T-helper 1 cell treated with Interleukin-12 subunit alpha and Interleukin-12 subunit beta and Interleukin-4 antibody, amounts not matched to agents 30 μg/mL and 1 μg/mL, for 36 hours (primary cell): ENCODE results near the gene JUP.

Source experiments
- H3K27ac Mint-ChIP-seq: one replicate; pipeline ENCODE4 v1.8.0; 2021; ENCODE audit warnings: mild to moderate bottlenecking, mixed read lengths
- H3K27me3 Mint-ChIP-seq: one replicate; pipeline ENCODE4 v1.8.0; 2021; ENCODE audit warnings: low read depth, mixed read lengths
- H3K36me3 Mint-ChIP-seq: one replicate; pipeline ENCODE4 v1.8.0; 2021; ENCODE audit warnings: low read depth, mixed read lengths
- H3K4me1 Mint-ChIP-seq: one replicate; pipeline ENCODE4 v1.8.0; 2021; ENCODE audit warnings: low read depth, mixed read lengths
- H3K4me3 Mint-ChIP-seq: one replicate; pipeline ENCODE4 v1.8.0; 2021; ENCODE audit warnings: mild to moderate bottlenecking, moderate library complexity, mixed read lengths
- H3K9me3 Mint-ChIP-seq: one replicate; pipeline ENCODE4 v1.8.0; 2021; ENCODE audit warnings: mixed read lengths

Gene JUP

DNA sequence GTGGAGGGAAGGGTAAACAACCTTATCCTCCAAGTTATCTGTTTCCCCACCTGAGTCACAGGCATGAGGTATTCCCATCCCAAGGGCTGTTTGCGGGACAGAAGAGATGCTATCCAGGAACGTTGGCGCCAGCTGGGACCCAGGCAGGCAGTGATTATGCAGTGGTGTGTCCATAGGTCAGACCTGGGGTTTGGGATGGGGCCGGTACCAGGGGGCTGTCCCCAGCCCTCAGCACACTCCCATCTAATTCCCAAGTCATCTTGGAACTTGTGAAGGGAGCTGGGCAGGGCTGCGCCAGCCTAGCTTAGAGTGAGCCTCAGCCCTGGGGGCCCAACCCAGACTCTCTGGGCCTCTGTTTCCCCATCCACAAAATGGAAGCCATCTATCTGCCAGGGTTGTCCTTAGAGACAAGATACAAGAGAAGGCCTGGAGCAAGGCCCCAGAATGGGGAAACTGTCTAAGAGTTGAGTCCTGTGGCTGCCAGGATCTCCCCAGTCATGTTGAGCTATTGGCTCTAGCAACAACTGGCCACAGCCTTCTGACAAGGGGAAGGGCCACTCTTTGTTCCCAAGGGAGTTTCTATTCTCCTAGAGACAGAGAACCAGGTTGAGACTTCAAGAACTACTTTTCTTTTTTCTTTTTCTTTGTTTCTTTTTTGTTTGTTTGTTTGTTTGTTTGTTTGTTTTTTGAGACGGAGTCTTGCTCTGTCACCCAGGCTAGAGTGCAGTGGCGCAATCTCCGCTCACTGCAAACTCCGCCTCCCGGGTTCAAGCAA lies 9.8 kb upstream of the JUP start:
- H3K4me1 Mint-ChIP-seq, result peaks cover 2% of the 10 kb centered on the region
- no peaks in the 10 kb centered on the region for H3K27me3 Mint-ChIP-seq
- no peak overlapping the region for H3K27ac Mint-ChIP-seq
- no peaks in the 10 kb centered on the region for H3K9me3 Mint-ChIP-seq
- H3K4me3 Mint-ChIP-seq, result no peak overlapping the region
- H3K36me3 Mint-ChIP-seq, result no peaks in the 10 kb centered on the region

DNA sequence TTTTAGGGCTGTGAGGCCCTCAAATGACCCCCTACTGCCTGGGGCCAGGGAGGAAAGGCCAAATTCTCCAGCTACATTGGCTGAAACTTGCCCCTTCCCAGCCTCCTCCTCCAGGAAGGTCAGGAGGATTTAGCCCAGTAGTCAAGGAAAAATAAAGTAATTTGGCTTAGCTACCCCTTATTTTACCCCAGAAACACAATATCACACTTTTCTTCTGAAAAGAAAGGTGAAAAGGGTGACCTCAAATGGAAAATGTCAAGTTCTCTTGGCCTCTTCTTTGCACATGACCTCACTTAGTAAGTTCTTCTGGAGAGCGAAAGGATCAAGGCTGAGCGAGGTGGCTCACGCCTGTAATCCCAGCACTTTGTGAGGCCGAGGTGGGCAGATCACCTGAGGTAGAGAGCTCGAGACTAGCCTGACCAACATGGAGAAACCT lies 8.0 kb upstream of the JUP start:
- Mint-ChIP-seq H3K4me1 (peaks cover 2% of the 10 kb centered on the region), H3K9me3 (no peaks in the 10 kb centered on the region), H3K27me3 (peaks cover 4% of the 10 kb centered on the region), H3K4me3 (no peak overlapping the region), H3K36me3 (no peaks in the 10 kb centered on the region), H3K27ac (no peak overlapping the region)

DNA sequence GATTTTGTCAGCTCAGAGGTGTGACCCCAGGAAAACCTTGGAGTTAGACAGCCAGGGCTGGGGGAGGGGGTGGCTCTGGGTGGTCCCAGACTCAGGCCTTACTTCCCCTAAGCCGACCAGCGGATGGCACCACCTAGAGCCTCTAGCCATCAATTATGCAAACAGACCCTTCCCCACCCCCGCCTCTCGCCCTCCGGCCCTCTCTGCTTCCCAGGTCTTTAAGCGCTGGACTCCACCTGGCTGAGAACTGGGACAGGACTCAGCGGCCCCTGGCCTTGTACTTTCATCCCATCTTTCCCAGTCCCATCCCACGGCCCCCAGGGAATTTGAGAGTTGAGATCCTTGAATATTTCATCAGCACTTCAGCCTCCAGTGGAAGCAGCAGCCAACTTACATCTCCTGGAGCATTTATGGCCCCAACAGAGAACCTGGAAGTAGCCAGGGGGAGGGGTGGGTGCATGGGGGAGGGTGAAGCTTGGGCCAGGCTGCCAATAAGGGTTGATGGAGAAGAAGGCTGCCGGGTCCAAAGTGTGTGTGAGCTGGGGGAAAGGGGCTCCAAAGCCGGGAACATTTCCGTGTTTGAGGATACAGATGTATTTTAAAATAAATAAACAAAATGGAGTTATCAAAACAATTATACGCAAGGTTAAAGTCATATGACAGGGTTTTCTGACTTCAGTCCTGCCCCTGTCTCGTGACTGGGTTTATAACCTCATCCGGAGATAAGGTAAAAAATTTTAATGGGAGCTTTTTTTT lies 7.5 kb upstream of the JUP start:
- H3K36me3 Mint-ChIP-seq, result no peaks in the 10 kb centered on the region
- peaks cover 7% of the 10 kb centered on the region for H3K27me3 Mint-ChIP-seq
- H3K9me3 Mint-ChIP-seq, result no peaks in the 10 kb centered on the region
- peaks cover 2% of the 10 kb centered on the region for H3K4me1 Mint-ChIP-seq
- H3K27ac Mint-ChIP-seq, result no peak overlapping the region
- H3K4me3 Mint-ChIP-seq, result no peak overlapping the region

DNA sequence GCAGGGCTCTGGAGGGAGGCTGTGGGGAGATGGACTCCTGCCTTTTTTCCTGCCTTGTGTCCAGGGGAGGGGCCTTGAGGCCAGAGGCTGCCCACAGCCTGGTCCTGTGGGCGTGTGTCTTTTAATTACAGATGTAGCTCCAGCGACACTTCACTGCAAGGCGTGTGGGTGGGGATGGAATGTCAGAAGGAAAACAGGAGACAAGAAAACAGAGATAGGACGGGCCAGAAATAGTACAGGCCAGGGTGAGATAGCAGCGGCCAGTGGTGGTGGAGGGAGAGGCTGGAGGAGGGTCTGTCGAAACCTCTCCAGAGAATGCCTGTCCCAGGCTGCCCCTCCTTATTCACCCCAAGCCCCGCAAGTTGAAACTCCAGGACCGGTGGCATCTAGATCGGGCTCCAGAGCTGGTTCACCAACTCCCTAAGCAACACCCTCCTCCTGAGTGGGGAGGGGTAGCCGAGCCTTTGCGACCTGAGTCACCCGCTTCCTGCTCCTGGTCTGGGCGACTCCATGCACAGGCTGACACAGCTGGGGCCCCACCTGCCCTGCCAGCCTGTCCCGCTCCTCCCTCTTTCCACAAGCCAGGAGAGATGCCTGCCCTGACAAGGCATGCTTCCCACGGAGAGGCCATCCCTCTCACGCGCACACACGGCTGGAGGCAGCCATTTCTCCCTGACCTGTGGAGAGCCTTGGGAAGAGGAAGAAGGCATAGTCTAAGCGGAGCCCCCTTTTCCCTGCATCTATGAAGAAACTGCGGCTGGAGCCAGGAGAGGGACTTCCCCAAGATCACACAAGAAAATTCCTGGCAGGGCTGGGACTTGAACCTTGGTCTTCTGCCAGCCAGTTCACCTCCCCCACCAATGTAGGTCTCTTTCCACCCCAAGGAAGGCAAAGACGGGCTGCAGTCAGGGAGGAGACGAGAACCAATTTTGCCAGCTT lies 6.6 kb upstream of the JUP start:
- peaks cover 12% of the 10 kb centered on the region for H3K27me3 Mint-ChIP-seq
- H3K27ac Mint-ChIP-seq, result no peak overlapping the region
- H3K36me3 Mint-ChIP-seq, result no peaks in the 10 kb centered on the region
- no peak overlapping the region for H3K4me3 Mint-ChIP-seq
- peaks cover 5% of the 10 kb centered on the region for H3K4me1 Mint-ChIP-seq
- no peaks in the 10 kb centered on the region for H3K9me3 Mint-ChIP-seq

DNA sequence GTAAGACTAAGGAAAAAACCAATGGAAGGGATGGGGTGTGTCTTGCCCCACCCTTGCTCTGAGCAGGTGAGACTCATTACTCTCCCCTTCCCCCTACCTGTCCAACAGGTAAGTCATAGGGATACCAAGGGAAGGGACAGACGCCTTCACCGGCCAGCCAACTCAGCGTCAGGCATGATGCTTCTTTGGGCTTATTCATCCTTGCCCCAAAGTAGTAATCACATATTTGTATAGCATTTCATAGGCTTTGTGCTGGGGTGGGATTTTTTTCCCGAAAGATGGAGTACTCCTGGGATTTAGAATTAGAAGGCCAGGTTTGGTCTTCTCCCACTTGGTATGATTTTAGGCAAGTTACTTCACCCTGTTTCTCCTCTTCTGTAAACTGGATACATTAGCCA lies 509 bp upstream of the JUP start:
- Mint-ChIP-seq H3K4me1 (peaks cover 14% of the 10 kb centered on the region), H3K27ac (peak overlapping the region; percentile 49), H3K36me3 (no peaks in the 10 kb centered on the region), H3K27me3 (peaks cover 44% of the 10 kb centered on the region), H3K9me3 (no peaks in the 10 kb centered on the region), H3K4me3 (peak overlapping the region; percentile 53)

DNA sequence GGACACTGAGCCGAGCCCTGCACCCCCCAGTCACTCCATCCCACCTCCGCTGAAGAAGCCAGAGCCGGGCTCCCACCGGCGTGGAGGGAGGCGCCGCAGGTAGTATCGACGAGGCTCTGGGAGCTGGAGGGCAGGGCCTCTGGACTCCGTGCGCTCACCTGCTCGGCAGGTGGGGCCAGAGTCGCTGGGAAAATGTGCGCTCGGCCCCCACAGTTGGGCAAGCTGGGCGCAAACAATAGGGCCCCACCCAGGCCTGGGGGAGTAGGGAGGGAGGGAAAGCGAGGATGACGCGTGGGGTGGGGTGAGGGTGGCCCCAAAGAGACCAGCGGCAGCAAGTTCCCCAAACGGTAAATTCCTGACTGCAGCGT lies 668 bp downstream of the JUP start:
- Mint-ChIP-seq H3K27me3 (peaks cover 44% of the 10 kb centered on the region), H3K4me3 (peak overlapping the region; percentile 34)

DNA sequence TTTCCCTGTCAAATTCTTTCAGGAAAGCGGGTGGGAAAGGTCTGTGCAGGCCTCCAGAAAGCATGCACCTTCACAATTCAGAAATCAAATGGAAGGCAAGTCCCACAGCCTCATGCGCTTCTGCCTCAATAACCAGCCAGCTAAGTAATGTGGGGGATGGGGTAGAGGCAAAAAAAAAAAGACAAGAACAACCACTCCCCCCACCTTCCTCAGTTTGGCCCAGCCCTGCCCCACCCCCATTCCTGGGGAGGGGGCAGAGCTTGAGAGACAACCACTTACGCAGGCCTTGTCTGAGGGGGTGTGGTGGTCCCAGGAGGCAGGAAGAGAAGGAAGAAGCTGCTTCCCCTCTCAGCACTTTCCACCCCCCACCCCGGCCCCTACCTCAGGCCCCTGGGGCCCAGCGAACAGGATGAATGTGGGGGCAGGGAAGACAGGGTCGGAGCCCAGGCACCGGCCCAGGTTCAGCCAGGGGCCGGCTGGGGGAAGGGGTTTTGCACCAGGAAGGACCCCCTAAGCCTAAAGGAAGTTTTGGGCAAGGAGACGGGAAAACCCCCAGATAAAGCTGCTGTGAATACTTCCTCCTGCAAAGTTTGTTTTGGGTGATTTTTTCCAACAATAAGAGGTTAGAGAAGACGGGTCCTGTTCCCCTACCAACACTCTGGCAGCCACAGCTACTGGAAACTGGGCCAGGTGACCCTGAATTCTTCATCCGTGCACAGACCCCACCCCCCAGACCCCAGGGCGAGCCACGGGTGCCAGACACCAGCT lies 1.2 kb downstream of the JUP start:
- Mint-ChIP-seq H3K4me1 (peaks cover 14% of the 10 kb centered on the region), H3K4me3 (peak overlapping the region; percentile 34), H3K9me3 (no peaks in the 10 kb centered on the region), H3K27me3 (peaks cover 43% of the 10 kb centered on the region), H3K27ac (no peak overlapping the region), H3K36me3 (no peaks in the 10 kb centered on the region)

More for the DNA sequence above, 668 bp downstream of the JUP start:
- no peak overlapping the region for H3K27ac Mint-ChIP-seq
- H3K9me3 Mint-ChIP-seq, result no peaks in the 10 kb centered on the region
- H3K36me3 Mint-ChIP-seq, result no peaks in the 10 kb centered on the region
- H3K4me1 Mint-ChIP-seq, result peaks cover 14% of the 10 kb centered on the region

DNA sequence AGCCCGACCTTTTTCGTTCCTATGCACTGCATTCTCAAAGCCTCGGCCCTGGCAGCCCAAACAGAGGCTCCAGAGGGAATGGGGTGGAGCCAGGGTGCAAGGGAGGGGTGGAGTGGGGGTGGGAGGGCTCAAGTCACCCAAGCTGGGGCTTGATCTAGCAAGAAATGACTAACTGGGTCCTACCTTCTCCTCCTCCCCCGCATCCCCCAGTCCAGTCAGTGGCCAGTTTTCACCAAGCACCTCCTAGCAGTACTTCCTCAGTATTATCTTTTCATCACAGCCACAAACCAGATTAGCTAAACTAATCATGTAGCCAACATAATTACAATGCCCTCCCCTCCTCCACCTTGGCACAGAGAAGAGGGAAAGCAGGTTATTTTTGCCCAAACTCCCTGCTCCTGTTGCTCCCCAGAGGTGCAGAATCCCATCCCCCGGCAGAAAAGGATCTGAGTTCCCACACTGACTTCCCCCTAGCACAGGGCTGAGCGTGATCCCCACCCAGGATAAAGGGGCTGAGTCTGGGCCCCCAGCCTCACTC lies 2.2 kb downstream of the JUP start:
- H3K4me3 Mint-ChIP-seq, result no peak overlapping the region
- peaks cover 43% of the 10 kb centered on the region for H3K27me3 Mint-ChIP-seq
- peaks cover 14% of the 10 kb centered on the region for H3K4me1 Mint-ChIP-seq
- no peaks in the 10 kb centered on the region for H3K9me3 Mint-ChIP-seq
- no peak overlapping the region for H3K27ac Mint-ChIP-seq
- H3K36me3 Mint-ChIP-seq, result no peaks in the 10 kb centered on the region

DNA sequence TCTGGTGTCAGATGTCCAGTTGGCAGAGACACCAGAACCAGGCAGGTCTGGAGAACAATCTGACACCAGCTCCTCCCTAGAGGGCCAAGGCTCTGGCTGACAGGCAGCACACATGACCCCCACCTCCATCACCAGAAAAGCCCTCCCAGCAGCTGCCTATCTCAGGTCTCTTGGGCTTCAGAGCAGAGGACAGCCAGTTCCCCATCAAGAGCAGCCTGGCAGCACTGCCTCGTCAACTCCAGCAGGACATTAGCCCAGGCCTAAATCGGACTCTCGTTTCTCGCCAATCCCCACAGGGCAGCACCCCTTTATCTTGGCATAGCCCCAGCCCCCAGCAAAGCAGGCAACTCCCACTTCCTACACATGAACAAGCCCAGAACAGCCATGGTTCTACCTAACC lies 4.4 kb downstream of the JUP start:
- H3K4me3 Mint-ChIP-seq, result no peak overlapping the region
- H3K27me3 Mint-ChIP-seq, result peaks cover 30% of the 10 kb centered on the region
- H3K4me1 Mint-ChIP-seq, result peaks cover 9% of the 10 kb centered on the region
- no peaks in the 10 kb centered on the region for H3K36me3 Mint-ChIP-seq
- no peak overlapping the region for H3K27ac Mint-ChIP-seq
- no peaks in the 10 kb centered on the region for H3K9me3 Mint-ChIP-seq

DNA sequence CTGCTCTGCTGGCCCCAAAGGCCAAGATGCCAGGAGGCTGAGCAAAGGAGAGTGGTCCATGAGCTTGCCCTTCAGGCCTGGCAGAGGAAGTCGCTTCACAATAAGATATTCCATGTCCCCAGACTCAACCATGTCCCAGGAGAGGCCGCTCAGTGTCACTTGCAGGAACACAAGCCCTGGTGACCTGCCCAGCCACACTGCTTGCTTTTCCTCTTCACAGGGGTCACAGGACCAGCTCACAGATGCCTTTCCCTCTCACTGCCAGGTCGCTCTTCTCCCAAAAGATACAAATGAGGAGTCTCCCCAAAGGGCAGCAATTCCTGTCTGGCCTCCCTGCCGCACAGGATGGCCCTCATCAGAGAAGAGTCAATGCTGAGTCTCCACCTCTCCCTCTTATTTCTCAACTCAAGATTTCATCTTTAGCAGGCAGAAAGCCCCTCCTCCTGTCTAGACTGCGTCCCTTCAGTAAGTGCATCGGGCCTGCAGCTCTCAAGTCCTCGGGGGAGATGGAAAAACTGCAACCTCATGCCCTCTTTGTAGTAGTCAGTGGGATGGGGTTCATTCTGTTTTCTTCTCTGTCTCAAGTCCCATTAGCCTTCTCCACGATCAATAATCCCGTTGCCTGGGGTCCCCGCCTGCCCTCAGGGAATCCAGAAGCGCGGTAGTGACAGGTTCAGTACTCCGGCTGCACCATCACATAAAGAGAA lies 5.0 kb downstream of the JUP start:
- H3K27ac Mint-ChIP-seq, result no peak overlapping the region
- no peaks in the 10 kb centered on the region for H3K9me3 Mint-ChIP-seq

DNA sequence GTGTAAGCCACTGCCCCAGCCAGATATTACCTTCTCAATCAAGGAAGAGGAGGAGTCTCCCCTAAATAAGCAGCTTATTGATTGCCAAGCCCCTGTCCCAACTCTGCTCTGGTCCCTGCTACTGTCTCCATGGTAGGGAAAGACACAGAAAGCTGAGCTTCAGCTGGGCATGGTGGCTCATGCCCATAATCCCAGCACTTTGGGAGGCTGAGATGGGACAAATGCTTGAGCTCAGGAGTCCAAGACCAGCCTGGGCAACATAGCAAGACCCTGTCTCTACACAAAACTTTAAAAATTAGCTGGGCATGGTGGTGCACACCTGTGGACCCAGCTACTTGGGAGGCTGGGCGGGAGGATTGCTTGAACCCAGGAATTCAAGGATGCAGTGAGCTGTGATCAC lies 6.6 kb downstream of the JUP start:
- H3K27ac Mint-ChIP-seq, result no peak overlapping the region
- H3K9me3 Mint-ChIP-seq, result no peaks in the 10 kb centered on the region

More for the DNA sequence above, 5.0 kb downstream of the JUP start:
- H3K27me3 Mint-ChIP-seq, result peaks cover 24% of the 10 kb centered on the region
- H3K4me3 Mint-ChIP-seq, result no peak overlapping the region
- H3K4me1 Mint-ChIP-seq, result peaks cover 5% of the 10 kb centered on the region
- H3K36me3 Mint-ChIP-seq, result no peaks in the 10 kb centered on the region

DNA sequence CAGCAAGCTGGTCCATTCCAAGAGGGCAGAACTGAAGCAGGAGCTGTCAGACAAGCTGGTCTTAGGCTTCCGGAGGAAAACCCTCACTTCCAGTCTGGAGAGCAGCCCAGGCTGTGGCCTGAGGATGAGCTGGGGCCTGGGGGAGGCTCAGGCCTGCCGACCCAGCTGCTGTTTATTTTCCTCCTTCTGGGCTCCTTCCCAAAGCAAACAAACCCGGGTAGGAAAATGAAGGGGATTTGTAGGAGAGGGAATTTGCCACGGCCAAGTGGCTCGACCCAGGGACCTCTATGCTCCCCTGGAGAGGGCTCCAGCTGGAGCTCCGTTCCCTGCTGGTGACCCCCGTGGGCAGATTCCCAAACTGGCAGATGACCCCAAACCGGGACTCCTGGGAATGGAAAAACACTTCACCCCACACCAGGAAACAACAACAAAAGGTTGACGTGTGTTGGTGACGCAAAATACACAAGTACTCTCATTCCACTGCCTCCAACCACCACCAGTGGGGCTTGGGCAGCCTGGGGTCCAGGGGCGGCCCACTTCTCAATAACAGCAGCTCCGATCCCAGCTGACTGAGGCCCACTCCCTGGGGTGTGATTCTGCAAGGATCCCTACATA lies 8.8 kb downstream of the JUP start:
- Mint-ChIP-seq H3K36me3 (no peaks in the 10 kb centered on the region), H3K9me3 (no peaks in the 10 kb centered on the region), H3K27me3 (peaks cover 7% of the 10 kb centered on the region), H3K4me1 (no peaks in the 10 kb centered on the region), H3K27ac (no peak overlapping the region), H3K4me3 (no peak overlapping the region)

More for the DNA sequence above, 6.6 kb downstream of the JUP start:
- no peaks in the 10 kb centered on the region for H3K36me3 Mint-ChIP-seq
- H3K4me1 Mint-ChIP-seq, result peaks cover 5% of the 10 kb centered on the region
- H3K27me3 Mint-ChIP-seq, result peaks cover 19% of the 10 kb centered on the region
- no peak overlapping the region for H3K4me3 Mint-ChIP-seq

DNA sequence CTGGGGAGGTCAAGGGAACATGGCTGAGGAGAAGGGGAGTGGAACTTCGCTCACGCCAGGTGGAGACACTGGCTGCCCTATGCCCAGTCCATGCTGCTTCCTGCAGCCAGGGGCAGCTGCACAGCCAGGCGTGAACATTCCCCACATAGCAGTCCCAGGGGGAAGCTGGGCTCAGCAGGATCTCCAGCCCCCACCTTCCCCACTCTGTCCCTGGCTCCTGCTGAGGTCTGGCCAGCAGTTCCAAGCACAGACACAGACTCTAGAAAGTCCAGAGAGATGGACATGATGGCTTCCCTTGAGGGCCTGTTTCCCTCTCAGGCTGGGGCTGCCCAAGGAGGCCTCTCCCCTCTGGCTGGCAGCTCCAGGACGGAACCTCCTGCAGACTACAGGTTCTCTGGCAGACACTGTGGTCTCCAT lies 9.3 kb downstream of the JUP start:
- H3K9me3 Mint-ChIP-seq, result no peaks in the 10 kb centered on the region
- no peaks in the 10 kb centered on the region for H3K36me3 Mint-ChIP-seq
- H3K27ac Mint-ChIP-seq, result no peak overlapping the region
- no peak overlapping the region for H3K4me3 Mint-ChIP-seq
- peaks cover 7% of the 10 kb centered on the region for H3K27me3 Mint-ChIP-seq
- no peaks in the 10 kb centered on the region for H3K4me1 Mint-ChIP-seq
